Hepatocyte (in vitro differentiated cells): Measurements from ENCODE around the gene CFC1. TPM values are rescaled to one million over a fixed set of nuclear protein-coding genes. Genes with fewer than 3 reads are reported as not detected.
"Not testable (repeated sequence)": the region's sequence is repeated elsewhere in the genome, so short reads cannot be mapped to it uniquely, and the experiment has no call there.

ENCODE experiments used
- DNase-seq: peaks from one replicate; pipeline ENCODE4 v3.0.0-alpha.2; 2016; ENCODE audit warnings: low spot score
- H2AFZ ChIP-seq: fragments of 200-600 bp; sonication (generic); 2 replicates; pipeline ENCODE4 v1.6.0; 2016; ENCODE audit warnings: antibody characterized with exemption, mild to moderate bottlenecking
- H3K27ac ChIP-seq: fragments of 200-600 bp; sonication (generic); 2 replicates; pipeline ENCODE4 v1.5.1; 2016; ENCODE audit warnings: mild to moderate bottlenecking
- H3K27me3 ChIP-seq: fragments of 200-600 bp; sonication (generic); 2 replicates; pipeline ENCODE4 v1.6.1; 2016
- H3K36me3 ChIP-seq: fragments of 200-600 bp; sonication (generic); replicated peaks from 2 replicates; pipeline ENCODE4 v1.5.1; 2016; ENCODE audit warnings: low read depth; ENCODE audit not compliant: insufficient read depth
- H3K4me1 ChIP-seq: fragments of 200-600 bp; sonication (generic); 2 replicates; pipeline ENCODE4 v1.5.1; 2016; ENCODE audit warnings: mild to moderate bottlenecking, moderate library complexity; ENCODE audit not compliant: insufficient read depth
- H3K4me2 ChIP-seq: fragments of 200-600 bp; sonication (generic); 2 replicates; pipeline ENCODE4 v1.6.0; 2016
- H3K4me3 ChIP-seq: fragments of 200-600 bp; sonication (generic); 2 replicates; pipeline ENCODE4 v1.5.1; 2016; ENCODE audit warnings: mild to moderate bottlenecking
- H3K79me2 ChIP-seq: fragments of 200-600 bp; sonication (generic); 2 replicates; pipeline ENCODE4 v1.6.0; 2017; ENCODE audit warnings: mild to moderate bottlenecking
- H3K9me2 ChIP-seq: fragments of 200-600 bp; sonication (generic); replicated peaks from 2 replicates; pipeline ENCODE4 v1.6.0; 2017; ENCODE audit warnings: mild to moderate bottlenecking; ENCODE audit not compliant: insufficient read depth
- H3K9me3 ChIP-seq: fragments of 200-600 bp; sonication (generic); 2 replicates; pipeline ENCODE4 v1.5.1; 2016; ENCODE audit warnings: low read depth, mild to moderate bottlenecking
- H4K20me1 ChIP-seq: fragments of 200-600 bp; sonication (generic); 2 replicates; pipeline ENCODE4 v1.6.0; 2016; ENCODE audit warnings: mild to moderate bottlenecking; ENCODE audit not compliant: insufficient read depth, poor library complexity, severe bottlenecking
- WGBS: methylation state at CpG from one replicate; pipeline ENCODE4 v1.1.6; 2016; ENCODE audit warnings: low lambda C conversion rate; ENCODE audit errors: missing lambda C conversion rate; 5-methylcytosine and 5-hydroxymethylcytosine counted together
- polyA plus RNA-seq: library from polyadenylated mRNA; unstranded; fragments of >200 nt; fragmentation: Nextera tagmentation; extraction: Ambion mirVana; gene quantifications from 2 replicates; pipeline ENCODE4 v1.2.1, GENCODE V29; 2016
- total RNA-seq: library from RNA; depleted of rRNA; stranded (reverse); fragments of >200 nt; gene quantifications from 2 replicates; pipeline ENCODE4 v1.2.3, GENCODE V29; 2014

CFC1 gene
- total and polyA plus RNA-seq, 2 experiments from 2014 or later = 15.1 to 16.9 TPM

DNA sequence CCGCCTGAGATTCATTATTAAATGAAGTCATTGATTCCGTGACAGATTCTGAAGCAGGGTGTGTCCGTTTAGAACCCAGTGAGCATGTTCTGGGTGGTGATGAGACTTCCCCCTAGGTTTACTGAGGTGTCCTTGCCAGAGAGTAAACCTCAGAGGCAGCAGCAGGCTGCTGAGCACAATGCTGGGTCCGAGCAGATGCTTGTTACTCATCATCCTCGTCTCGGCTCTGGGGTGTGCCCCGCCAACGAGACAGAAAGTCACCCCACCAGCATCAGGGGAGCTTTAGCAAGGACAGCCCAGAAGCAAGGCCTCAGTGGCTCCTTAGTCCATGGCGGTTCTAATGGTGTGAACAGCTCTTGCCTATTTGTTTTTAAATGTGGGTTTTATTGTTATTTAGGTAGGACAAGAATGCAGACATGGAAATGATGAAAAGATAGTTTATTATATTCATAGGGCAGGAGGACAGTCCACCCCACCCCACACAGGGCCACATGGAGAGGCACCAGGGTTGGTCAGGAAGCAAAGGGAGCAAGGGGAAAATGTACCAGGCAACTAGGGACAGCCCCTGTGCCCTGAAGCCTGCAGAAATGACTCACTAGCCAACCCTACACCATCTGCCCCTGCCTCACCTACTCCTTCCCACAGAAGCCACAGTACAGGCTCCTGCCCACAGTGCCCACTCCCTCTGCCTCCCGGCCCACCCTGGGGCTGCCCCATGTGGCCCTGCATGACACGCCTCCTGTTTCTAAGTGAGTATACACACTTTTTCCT, 10.5 kb downstream of the CFC1 start:
- not testable (repeated sequence) for H3K27ac ChIP-seq, DNase-seq, H3K4me1 ChIP-seq, H3K27me3 ChIP-seq, H3K4me2 ChIP-seq, H3K4me3 ChIP-seq, H3K9me2 ChIP-seq, H2AFZ ChIP-seq, H3K79me2 ChIP-seq, H4K20me1 ChIP-seq, H3K36me3 ChIP-seq, H3K9me3 ChIP-seq
- WGBS = no CpG with 5 or more reads among the region's 11 CpGs

GRCh38 chr2:130584726-130585125, 14.6 kb downstream of the CFC1 start:
- H3K4me3 ChIP-seq, H3K27ac ChIP-seq: not testable (repeated sequence)

GRCh38 chr2:130583582-130583981, 15.8 kb downstream of the CFC1 start:
- H3K4me3 ChIP-seq, H3K4me1 ChIP-seq, H3K4me2 ChIP-seq, DNase-seq, H3K9me2 ChIP-seq, H3K27ac ChIP-seq, H3K9me3 ChIP-seq, H3K79me2 ChIP-seq, H2AFZ ChIP-seq, H3K36me3 ChIP-seq, H4K20me1 ChIP-seq, H3K27me3 ChIP-seq: not testable (repeated sequence)
- whole genome bisulfite sequencing = 65% methylated on average over 5 of the region's 7 CpGs

More at GRCh38 chr2:130584726-130585125, 14.6 kb downstream of the CFC1 start:
- not testable (repeated sequence) for H3K27me3 ChIP-seq, H3K9me2 ChIP-seq, H3K4me2 ChIP-seq, H3K4me1 ChIP-seq, H3K79me2 ChIP-seq, H3K9me3 ChIP-seq, H4K20me1 ChIP-seq, DNase-seq, H3K36me3 ChIP-seq, H2AFZ ChIP-seq
- WGBS = 94% methylated on average over 2 of the region's 4 CpGs

DNA sequence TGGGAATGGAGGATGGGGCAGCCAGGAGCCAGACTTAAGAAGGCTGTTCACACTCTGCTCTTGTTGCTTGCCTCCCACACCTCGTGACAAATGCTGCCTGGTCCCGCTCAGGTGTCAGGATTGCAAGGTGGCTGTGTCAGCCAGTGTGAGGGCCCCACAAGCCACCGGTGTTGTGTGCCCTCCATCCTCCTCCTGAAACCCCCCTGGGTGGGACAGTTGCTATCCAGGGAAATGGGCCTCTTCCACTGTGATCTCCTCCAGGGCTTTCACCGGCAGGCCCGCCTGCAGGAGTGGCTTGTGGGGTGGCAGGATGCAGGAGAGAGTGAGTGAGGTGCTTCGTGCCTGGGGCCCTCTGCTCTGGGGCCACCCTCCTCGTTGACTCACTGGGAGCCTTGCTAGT, 16.4 kb downstream of the CFC1 start:
- H3K27me3 ChIP-seq, H3K9me2 ChIP-seq, H3K4me2 ChIP-seq, H2AFZ ChIP-seq, H3K27ac ChIP-seq, H4K20me1 ChIP-seq, H3K9me3 ChIP-seq, H3K79me2 ChIP-seq, H3K4me1 ChIP-seq, H3K36me3 ChIP-seq, H3K4me3 ChIP-seq, DNase-seq: not testable (repeated sequence)
- 79% methylated on average over 5 of the region's 7 CpGs for WGBS

DNA sequence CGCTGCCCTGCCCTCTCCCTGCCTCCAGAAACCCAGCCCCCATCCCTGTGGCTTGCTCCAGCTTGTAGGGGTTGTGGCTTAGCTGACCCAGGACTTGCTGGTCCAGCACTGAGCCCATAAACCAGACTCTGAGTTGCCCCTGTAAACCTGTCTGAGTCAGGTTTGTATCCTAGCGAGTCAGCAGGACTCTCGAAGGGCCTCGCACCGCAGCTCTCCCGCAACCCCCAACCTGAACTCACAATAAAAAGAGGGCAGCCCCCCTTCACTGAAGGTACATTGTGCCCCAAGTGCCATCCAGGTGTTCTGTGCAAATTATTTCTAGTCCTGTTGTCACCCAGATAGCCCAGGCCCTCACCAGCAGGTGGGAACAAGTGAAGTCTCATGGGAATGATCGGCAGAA, 17.9 kb downstream of the CFC1 start:
- not testable (repeated sequence) for H3K4me1 ChIP-seq, H3K4me3 ChIP-seq, H3K79me2 ChIP-seq, H3K27ac ChIP-seq, H3K36me3 ChIP-seq, H3K9me3 ChIP-seq, H3K9me2 ChIP-seq, H3K4me2 ChIP-seq, DNase-seq, H2AFZ ChIP-seq, H4K20me1 ChIP-seq, H3K27me3 ChIP-seq
- 93% methylated on average over 6 of the region's 7 CpGs for WGBS

DNA sequence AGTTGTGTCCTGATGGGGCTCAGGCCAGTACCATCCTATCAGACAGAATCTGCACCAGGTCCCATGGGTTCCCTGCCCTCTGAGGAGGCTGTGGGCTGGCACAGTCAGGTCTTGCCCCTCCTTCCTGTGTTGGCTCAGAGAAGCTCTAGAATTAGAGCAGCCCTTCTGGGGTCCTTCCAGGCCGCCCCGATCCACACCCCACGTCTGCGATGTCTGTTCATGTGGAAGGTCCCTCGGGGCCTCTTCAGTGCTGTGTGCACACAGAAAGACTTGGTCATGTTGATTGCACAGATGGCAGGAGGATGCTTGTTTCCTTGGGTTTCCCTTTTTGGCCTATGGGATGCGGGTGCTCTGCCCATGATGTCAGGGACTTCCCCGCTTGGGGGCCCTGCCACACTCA, 20.3 kb downstream of the CFC1 start:
- H3K9me2 ChIP-seq, H3K9me3 ChIP-seq, H3K27ac ChIP-seq, H3K79me2 ChIP-seq, H2AFZ ChIP-seq, H3K4me1 ChIP-seq, H3K4me2 ChIP-seq, DNase-seq, H4K20me1 ChIP-seq, H3K27me3 ChIP-seq, H3K4me3 ChIP-seq, H3K36me3 ChIP-seq: not testable (repeated sequence)
- 94% methylated on average over 5 of the region's 7 CpGs for WGBS

- H3K9me2 ChIP-seq, H3K9me3 ChIP-seq, H3K4me2 ChIP-seq, H4K20me1 ChIP-seq, H3K27me3 ChIP-seq, H3K79me2 ChIP-seq, H3K27ac ChIP-seq, H2AFZ ChIP-seq, H3K4me3 ChIP-seq, H3K36me3 ChIP-seq, DNase-seq, H3K4me1 ChIP-seq: not testable (repeated sequence)
- no CpG with 5 or more reads among the region's 4 CpGs for WGBS
These were observed 21.8 kb downstream of the CFC1 start for GRCh38 chr2:130577559-130577958.

DNA sequence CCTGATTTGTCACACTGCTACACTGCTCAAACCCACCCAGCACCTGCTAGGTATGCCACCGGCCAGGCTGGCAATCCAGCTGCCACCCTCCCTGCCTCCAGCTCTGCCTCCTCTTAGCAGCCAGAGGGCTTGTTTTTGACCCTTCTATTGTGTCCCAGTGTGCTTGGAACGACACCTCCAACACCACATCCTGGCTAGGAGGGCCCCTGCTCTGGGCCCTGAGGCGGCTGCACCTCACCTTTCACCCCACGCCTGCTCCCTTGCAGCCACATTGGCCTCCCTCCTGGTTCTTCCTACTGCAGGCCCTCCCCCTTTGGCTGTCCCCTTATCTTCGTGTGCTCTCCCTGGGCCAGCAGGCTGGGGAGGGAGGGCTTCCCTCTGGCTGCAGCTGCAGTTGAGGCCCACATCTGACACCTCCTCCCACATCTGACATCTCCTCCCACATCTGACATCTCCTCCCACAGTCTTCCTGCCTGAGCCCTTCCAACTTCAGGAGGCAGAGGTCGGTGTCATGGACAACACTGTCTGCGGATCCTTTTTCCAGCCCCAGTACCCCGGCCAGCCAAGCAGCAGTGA, 23.1 kb downstream of the CFC1 start:
- H3K27me3 ChIP-seq, H3K27ac ChIP-seq, H3K9me2 ChIP-seq, H3K9me3 ChIP-seq, H3K36me3 ChIP-seq, H3K79me2 ChIP-seq, H3K4me3 ChIP-seq, H2AFZ ChIP-seq, H4K20me1 ChIP-seq, DNase-seq, H3K4me2 ChIP-seq, H3K4me1 ChIP-seq: not testable (repeated sequence)
- no CpG with 5 or more reads among the region's 8 CpGs for WGBS

DNA sequence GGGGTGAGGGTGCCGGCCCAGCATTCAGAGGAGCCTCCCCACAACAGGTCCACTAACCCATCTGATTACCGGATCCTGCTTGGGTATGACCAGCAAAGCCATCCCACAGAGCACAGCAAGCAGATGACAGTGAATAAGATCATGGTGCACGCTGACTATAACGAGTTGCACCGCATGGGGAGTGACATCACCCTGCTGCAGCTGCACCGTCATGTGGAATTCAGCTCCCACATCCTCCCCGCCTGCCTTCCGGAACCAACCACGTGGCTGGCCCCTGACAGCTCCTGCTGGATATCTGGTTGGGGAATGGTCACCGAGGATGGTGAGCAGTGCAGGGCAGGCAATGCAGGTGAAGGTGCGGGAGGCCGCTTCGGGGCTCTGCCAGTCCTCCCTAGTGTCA, 25.1 kb downstream of the CFC1 start:
- 88% methylated on average over 7 of the region's 13 CpGs for WGBS
- H4K20me1 ChIP-seq, DNase-seq, H3K9me2 ChIP-seq, H3K4me2 ChIP-seq, H3K9me3 ChIP-seq, H3K27ac ChIP-seq, H3K36me3 ChIP-seq, H2AFZ ChIP-seq, H3K27me3 ChIP-seq, H3K4me1 ChIP-seq, H3K79me2 ChIP-seq, H3K4me3 ChIP-seq: not testable (repeated sequence)
